ENCODE data around the gene MRPL37.

The MRPL37 gene

DNA sequence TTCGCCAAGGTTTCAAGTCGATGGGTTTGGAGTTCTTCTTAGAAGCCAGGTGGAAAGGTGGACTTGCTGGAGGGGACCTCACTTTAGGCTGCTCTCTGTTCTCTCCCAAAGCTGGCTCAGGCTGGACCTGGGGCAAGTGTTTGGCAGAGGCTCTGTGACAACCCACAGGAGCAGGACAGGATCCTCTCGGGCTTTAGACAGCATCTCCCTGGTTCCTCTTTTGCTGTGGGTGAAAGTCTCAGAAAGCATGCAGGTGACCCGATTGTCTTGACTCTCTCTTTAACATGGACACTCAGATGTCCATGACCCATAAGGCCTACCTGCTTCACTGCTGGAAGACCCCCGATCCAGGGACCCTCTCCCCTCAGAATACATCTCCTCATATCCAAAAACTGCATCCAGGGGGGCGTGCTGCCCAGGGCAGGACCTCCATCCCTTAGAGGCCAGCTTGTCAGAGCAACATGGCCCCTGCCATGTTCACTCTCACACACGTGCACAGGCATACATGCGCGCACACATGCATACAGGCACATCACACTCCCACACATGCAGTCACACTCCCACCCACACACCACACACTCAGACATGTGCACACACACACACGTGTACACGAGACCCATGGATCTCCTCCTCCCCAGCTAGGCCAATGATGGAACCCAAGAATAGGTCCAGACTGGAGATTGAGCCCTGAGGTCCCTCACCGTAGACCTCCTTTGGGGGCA, 21.3 kb downstream of the MRPL37 start:
- H3K4me3 ChIP-seq (ENCODE audit: insufficient read depth, low read length, poor library complexity, severe bottlenecking): no peak overlapping the region
- 0 out of 2 replicates have a peak, but pooled peaks cover 3% of the 10 kb centered on the region for H3K36me3 ChIP-seq (ENCODE audit: low read length)
- H4K20me1 ChIP-seq (ENCODE audit: low read depth, low read length): no peaks in the 10 kb centered on the region
- H3K9me3 ChIP-seq (ENCODE audit: insufficient read depth, low read length): no peaks in the 10 kb centered on the region
- H3K27me3 ChIP-seq (ENCODE audit: low read length): no peaks in the 10 kb centered on the region
- H3K9me2 ChIP-seq (replicated peaks; ENCODE audit: insufficient read depth, low read length): no peaks in the 10 kb centered on the region
- no peak overlapping the region for H3K4me2 ChIP-seq (ENCODE audit: low read depth, low read length, poor library complexity, severe bottlenecking)
- no peaks in the 10 kb centered on the region for H3K79me2 ChIP-seq (ENCODE audit: insufficient read depth, low read length)
- TF ChIP-seq, protein P1, sequence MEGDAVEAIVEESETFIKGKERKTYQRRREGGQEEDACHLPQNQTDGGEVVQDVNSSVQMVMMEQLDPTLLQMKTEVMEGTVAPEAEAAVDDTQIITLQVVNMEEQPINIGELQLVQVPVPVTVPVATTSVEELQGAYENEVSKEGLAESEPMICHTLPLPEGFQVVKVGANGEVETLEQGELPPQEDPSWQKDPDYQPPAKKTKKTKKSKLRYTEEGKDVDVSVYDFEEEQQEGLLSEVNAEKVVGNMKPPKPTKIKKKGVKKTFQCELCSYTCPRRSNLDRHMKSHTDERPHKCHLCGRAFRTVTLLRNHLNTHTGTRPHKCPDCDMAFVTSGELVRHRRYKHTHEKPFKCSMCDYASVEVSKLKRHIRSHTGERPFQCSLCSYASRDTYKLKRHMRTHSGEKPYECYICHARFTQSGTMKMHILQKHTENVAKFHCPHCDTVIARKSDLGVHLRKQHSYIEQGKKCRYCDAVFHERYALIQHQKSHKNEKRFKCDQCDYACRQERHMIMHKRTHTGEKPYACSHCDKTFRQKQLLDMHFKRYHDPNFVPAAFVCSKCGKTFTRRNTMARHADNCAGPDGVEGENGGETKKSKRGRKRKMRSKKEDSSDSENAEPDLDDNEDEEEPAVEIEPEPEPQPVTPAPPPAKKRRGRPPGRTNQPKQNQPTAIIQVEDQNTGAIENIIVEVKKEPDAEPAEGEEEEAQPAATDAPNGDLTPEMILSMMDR (IDR thresholded peaks at IDR 0.05; ENCODE audit: insufficient read depth, low read length, poor library complexity, severe bottlenecking): no peak
- no peak for TF ChIP-seq EZH2phosphoT487 (conservative IDR thresholded peaks at IDR 0.05; ENCODE audit: low read length)
- no peak overlapping the region for H3K9ac ChIP-seq (ENCODE audit: low read length)
- no peak overlapping the region for H2AFZ ChIP-seq (ENCODE audit: low read depth, low read length, severe bottlenecking)
- H3K27ac ChIP-seq (ENCODE audit: low read depth, low read length): no peak overlapping the region
- no peaks in the 10 kb centered on the region for H3F3A ChIP-seq (ENCODE audit: insufficient read depth)

DNA sequence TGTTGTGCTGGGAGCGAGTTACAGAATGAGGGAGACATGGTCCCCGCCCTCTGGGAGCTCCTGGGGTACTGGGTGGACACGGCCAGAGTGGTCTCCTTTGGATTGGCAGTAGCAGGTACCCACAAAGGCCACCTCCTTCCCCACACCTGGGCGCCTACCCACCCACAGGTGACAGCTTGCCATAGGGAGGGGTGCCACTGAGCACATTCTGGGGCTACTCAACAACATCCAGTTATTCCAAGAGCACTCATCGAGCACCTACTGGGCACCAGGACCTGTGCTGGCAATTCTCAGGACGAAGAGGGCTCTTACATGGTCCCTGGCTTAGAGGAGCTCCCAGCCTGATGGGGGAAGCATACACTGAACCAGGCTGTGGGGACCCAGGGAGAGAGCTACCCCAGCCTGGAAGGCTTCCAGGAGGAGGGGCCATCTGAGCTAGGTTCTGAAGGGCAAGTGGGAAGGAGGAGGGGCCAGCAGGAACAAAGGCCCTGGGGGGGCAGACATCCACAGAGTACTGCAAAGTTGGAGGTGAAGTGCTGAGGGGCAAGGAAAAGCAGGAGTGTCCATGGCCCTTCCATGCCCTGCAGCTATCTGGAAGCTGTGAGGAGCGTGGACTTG, 22.0 kb downstream of the MRPL37 start:
- Histone ChIP-seq H3K4me3 (ENCODE audit: insufficient read depth, low read length, poor library complexity, severe bottlenecking) (no peak overlapping the region), H3K36me3 (ENCODE audit: low read length) (0 out of 2 replicates have a peak, but pooled peaks cover 3% of the 10 kb centered on the region)
- TF ChIP-seq EZH2phosphoT487 (conservative IDR thresholded peaks at IDR 0.05; ENCODE audit: low read length): no peak
- TF ChIP-seq, protein P1 (IDR thresholded peaks at IDR 0.05; ENCODE audit: insufficient read depth, low read length, poor library complexity, severe bottlenecking): no peak

DNA sequence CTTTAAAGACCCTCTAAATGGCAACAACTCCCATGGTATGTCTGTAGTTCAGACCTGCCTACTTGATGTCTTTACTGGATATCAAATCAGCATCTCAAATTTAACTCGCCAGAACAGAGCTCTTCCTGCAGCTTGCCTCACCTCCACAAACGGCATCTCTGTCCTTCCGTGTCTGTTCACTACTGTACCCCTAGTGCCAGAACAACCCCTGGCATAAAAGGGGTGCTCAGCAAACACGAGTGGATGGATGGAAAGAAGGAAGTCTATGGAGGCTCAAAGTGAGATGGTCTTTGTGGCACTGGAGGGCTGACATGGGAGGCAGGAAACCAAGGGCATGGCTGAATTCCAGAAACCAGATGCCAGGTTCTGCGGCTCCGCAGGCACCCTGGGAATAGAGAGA, 22.7 kb downstream of the MRPL37 start:
- Histone ChIP-seq H3K36me3 (ENCODE audit: low read length) (no peaks in the 10 kb centered on the region), H4K20me1 (ENCODE audit: low read depth, low read length) (no peaks in the 10 kb centered on the region)

More for the DNA sequence above, 22.0 kb downstream of the MRPL37 start:
- Histone ChIP-seq H3K9me3 (ENCODE audit: insufficient read depth, low read length) (no peaks in the 10 kb centered on the region), H3K27me3 (ENCODE audit: low read length) (no peaks in the 10 kb centered on the region), H3F3A (ENCODE audit: insufficient read depth) (no peaks in the 10 kb centered on the region), H3K79me2 (ENCODE audit: insufficient read depth, low read length) (no peaks in the 10 kb centered on the region), H3K9ac (ENCODE audit: low read length) (no peak overlapping the region), H3K4me2 (ENCODE audit: low read depth, low read length, poor library complexity, severe bottlenecking) (no peak overlapping the region), H2AFZ (ENCODE audit: low read depth, low read length, severe bottlenecking) (no peak overlapping the region), H3K9me2 (replicated peaks; ENCODE audit: insufficient read depth, low read length) (no peaks in the 10 kb centered on the region), H3K27ac (ENCODE audit: low read depth, low read length) (no peak overlapping the region), H4K20me1 (ENCODE audit: low read depth, low read length) (no peaks in the 10 kb centered on the region)

More for the DNA sequence above, 22.7 kb downstream of the MRPL37 start:
- Histone ChIP-seq H3K9me3 (ENCODE audit: insufficient read depth, low read length) (no peaks in the 10 kb centered on the region), H3K9me2 (replicated peaks; ENCODE audit: insufficient read depth, low read length) (no peaks in the 10 kb centered on the region), H3K4me2 (ENCODE audit: low read depth, low read length, poor library complexity, severe bottlenecking) (no peak overlapping the region), H3K27me3 (ENCODE audit: low read length) (no peaks in the 10 kb centered on the region), H3K27ac (ENCODE audit: low read depth, low read length) (no peak overlapping the region), H3K4me3 (ENCODE audit: insufficient read depth, low read length, poor library complexity, severe bottlenecking) (no peak overlapping the region), H3F3A (ENCODE audit: insufficient read depth) (no peaks in the 10 kb centered on the region), H2AFZ (ENCODE audit: low read depth, low read length, severe bottlenecking) (no peak overlapping the region), H3K9ac (ENCODE audit: low read length) (no peak overlapping the region), H3K79me2 (ENCODE audit: insufficient read depth, low read length) (no peaks in the 10 kb centered on the region)
- TF ChIP-seq, protein P1 (IDR thresholded peaks at IDR 0.05; ENCODE audit: insufficient read depth, low read length, poor library complexity, severe bottlenecking): no peak
- TF ChIP-seq EZH2phosphoT487 (conservative IDR thresholded peaks at IDR 0.05; ENCODE audit: low read length): no peak
